Duodenal mucosa (tissue), 2 donors: ENCODE results near the gene RASEF.

ENCODE experiments used
- H3K27ac ChIP-seq: one replicate; pipeline ENCODE4 v1.7.0; 2013; ENCODE audit warnings: low read depth, low read length
- H3K27me3 ChIP-seq, 2 donors: one replicate each; pipeline ENCODE4 v1.7.0; 2013; ENCODE audit warnings: low read length in 2 of 2, control low read depth in 1 of 2; ENCODE audit not compliant: insufficient read depth in 2 of 2, control insufficient read depth in 1 of 2
- H3K36me3 ChIP-seq, 2 donors: one replicate each; pipeline ENCODE4 v1.7.0; 2013; ENCODE audit warnings: low read length in 2 of 2, control low read depth in 1 of 2; ENCODE audit not compliant: insufficient read depth in 2 of 2, control insufficient read depth in 1 of 2
- H3K4me1 ChIP-seq, 2 donors: one replicate each; pipeline ENCODE4 v1.7.0; 2013; ENCODE audit warnings: low read length in 2 of 2, control low read depth in 1 of 2; ENCODE audit not compliant: insufficient read depth in 2 of 2, control insufficient read depth in 1 of 2
- H3K4me3 ChIP-seq, 2 donors: one replicate each; pipeline ENCODE4 v1.7.0; 2013; ENCODE audit warnings: low read length in 2 of 2, low read depth in 1 of 2
- H3K9ac ChIP-seq, 2 donors: one replicate each; pipeline ENCODE4 v1.7.0; 2013; ENCODE audit warnings: low read length in 2 of 2, low read depth in 1 of 2
- H3K9me3 ChIP-seq, 2 donors: one replicate each; pipeline ENCODE4 v1.7.0; 2013; ENCODE audit warnings: low read length in 2 of 2, control low read depth in 1 of 2; ENCODE audit not compliant: control insufficient read depth in 1 of 2

Gene RASEF

GRCh38 chr9:83005963-83006362 lies 57.0 kb downstream of the RASEF start:
- no peak overlapping the region for H3K4me3 ChIP-seq
- peaks cover 4 to 5% of the 10 kb centered on the region in 2 donors for H3K36me3 ChIP-seq
- H3K27ac ChIP-seq, result no peak overlapping the region
- H3K4me1 ChIP-seq, result no peaks in the 10 kb centered on the region
- no peaks in the 10 kb centered on the region for H3K9me3 ChIP-seq
- H3K27me3 ChIP-seq, result no peaks in the 10 kb centered on the region
- H3K9ac ChIP-seq, result no peak overlapping the region

GRCh38 chr9:83005361-83005760 lies 57.6 kb downstream of the RASEF start:
- Histone ChIP-seq H3K4me1 (no peaks in the 10 kb centered on the region), H3K9ac (no peak overlapping the region), H3K27ac (no peak overlapping the region), H3K9me3 (no peaks in the 10 kb centered on the region), H3K4me3 (no peak overlapping the region), H3K36me3 (peaks cover 4 to 5% of the 10 kb centered on the region in 2 donors), H3K27me3 (no peaks in the 10 kb centered on the region)

GRCh38 chr9:83002329-83002728 lies 60.6 kb downstream of the RASEF start:
- no peak overlapping the region for H3K27ac ChIP-seq
- H3K4me1 ChIP-seq, result no peaks in the 10 kb centered on the region
- H3K9me3 ChIP-seq, result no peaks in the 10 kb centered on the region
- H3K36me3 ChIP-seq, result peaks cover 4 to 9% of the 10 kb centered on the region in 2 donors
- no peak overlapping the region for H3K4me3 ChIP-seq
- H3K27me3 ChIP-seq, result no peaks in the 10 kb centered on the region
- H3K9ac ChIP-seq, result no peak overlapping the region

- H3K4me3 ChIP-seq, result no peak overlapping the region
- no peak overlapping the region for H3K27ac ChIP-seq
- no peaks in the 10 kb centered on the region for H3K27me3 ChIP-seq
- peaks cover 4 to 8% of the 10 kb centered on the region in 2 donors for H3K36me3 ChIP-seq
- no peaks in the 10 kb centered on the region for H3K4me1 ChIP-seq
- no peak overlapping the region for H3K9ac ChIP-seq
- no peaks in the 10 kb centered on the region for H3K9me3 ChIP-seq
These were observed 62.2 kb downstream of the RASEF start for GRCh38 chr9:83000765-83001164.

GRCh38 chr9:82998409-82998808 lies 64.5 kb downstream of the RASEF start:
- no peak overlapping the region for H3K4me3 ChIP-seq
- no peaks in the 10 kb centered on the region for H3K9me3 ChIP-seq
- H3K4me1 ChIP-seq, result no peaks in the 10 kb centered on the region
- H3K27ac ChIP-seq, result no peak overlapping the region
- H3K9ac ChIP-seq, result no peak overlapping the region
- H3K36me3 ChIP-seq, result peaks cover 0 to 7% of the 10 kb centered on the region in 2 donors
- no peaks in the 10 kb centered on the region for H3K27me3 ChIP-seq

GRCh38 chr9:82997476-82998140 lies 65.3 kb downstream of the RASEF start:
- H3K36me3 ChIP-seq, result peaks cover 0 to 7% of the 10 kb centered on the region in 2 donors
- no peak overlapping the region for H3K9ac ChIP-seq
- no peaks in the 10 kb centered on the region for H3K27me3 ChIP-seq
- no peaks in the 10 kb centered on the region for H3K4me1 ChIP-seq
- no peaks in the 10 kb centered on the region for H3K9me3 ChIP-seq
- no peak overlapping the region for H3K4me3 ChIP-seq
- H3K27ac ChIP-seq, result no peak overlapping the region

- Histone ChIP-seq H3K9ac (no peak overlapping the region), H3K27ac (no peak overlapping the region), H3K9me3 (no peaks in the 10 kb centered on the region), H3K36me3 (peaks cover 0 to 7% of the 10 kb centered on the region in 2 donors), H3K4me3 (no peak overlapping the region), H3K4me1 (no peaks in the 10 kb centered on the region), H3K27me3 (no peaks in the 10 kb centered on the region)
These were observed 66.0 kb downstream of the RASEF start for GRCh38 chr9:82996941-82997340.

- peaks cover 0 to 7% of the 10 kb centered on the region in 2 donors for H3K36me3 ChIP-seq
- no peak overlapping the region for H3K9ac ChIP-seq
- no peaks in the 10 kb centered on the region for H3K9me3 ChIP-seq
- peaks cover 0 to 3% of the 10 kb centered on the region in 2 donors for H3K4me1 ChIP-seq
- no peak overlapping the region for H3K4me3 ChIP-seq
- no peak overlapping the region for H3K27ac ChIP-seq
- no peaks in the 10 kb centered on the region for H3K27me3 ChIP-seq
These were observed 68.9 kb downstream of the RASEF start for GRCh38 chr9:82993856-82994605.

- peaks cover 0 to 3% of the 10 kb centered on the region in 2 donors for H3K36me3 ChIP-seq
- H3K4me1 ChIP-seq, result peaks cover 11 to 15% of the 10 kb centered on the region in 2 donors
- H3K27ac ChIP-seq, result no peak overlapping the region
- H3K4me3 ChIP-seq, result no peak overlapping the region
- no peaks in the 10 kb centered on the region for H3K9me3 ChIP-seq
- no peak overlapping the region for H3K9ac ChIP-seq
- H3K27me3 ChIP-seq, result no peaks in the 10 kb centered on the region
These were observed 71.3 kb downstream of the RASEF start for GRCh38 chr9:82991671-82992070.

- H3K4me3 ChIP-seq, result no peak overlapping the region
- H3K36me3 ChIP-seq, result no peaks in the 10 kb centered on the region
- peaks cover 11 to 15% of the 10 kb centered on the region in 2 donors for H3K4me1 ChIP-seq
- no peak overlapping the region for H3K27ac ChIP-seq
- no peak overlapping the region for H3K9ac ChIP-seq
- H3K9me3 ChIP-seq, result no peaks in the 10 kb centered on the region
- no peaks in the 10 kb centered on the region for H3K27me3 ChIP-seq
These were observed 73.0 kb downstream of the RASEF start for GRCh38 chr9:82989929-82990328.
